GM20431 (cell line): ENCODE data around the gene SLCO3A1.

Source experiments
- in situ Hi-C: fragments of 300-500 bp; cut with MseI, MboI; formaldehyde crosslinking; loops from one replicate; pipeline ENCODE4 v1.15.0; 2020; ENCODE audit warnings: low sequenced_read_pairs; ENCODE audit not compliant: unreplicated experiment

The SLCO3A1 gene

DNA sequence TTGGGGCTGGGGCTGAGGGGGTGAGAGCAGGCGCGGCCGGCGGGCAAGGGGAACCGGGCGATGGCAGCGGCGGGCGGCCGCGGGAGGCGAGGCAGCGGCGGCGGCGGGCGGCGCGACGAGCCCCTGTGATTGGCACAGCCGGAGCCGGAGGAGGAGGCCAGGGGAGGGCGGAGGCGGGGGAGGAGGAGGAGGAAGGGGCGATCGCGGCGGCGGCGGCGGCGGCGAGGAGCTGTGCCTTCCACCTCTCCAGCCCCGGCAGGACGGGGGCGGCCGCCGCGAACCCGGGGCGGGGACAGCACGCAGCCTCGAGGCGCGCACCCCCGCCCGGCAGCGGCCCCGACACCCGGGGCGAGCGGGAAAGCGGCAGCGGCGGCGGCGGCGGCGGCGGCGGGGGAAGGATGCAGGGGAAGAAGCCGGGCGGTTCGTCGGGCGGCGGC lies at the start of gene SLCO3A1:
Gene SLCO3A1 (plus strand): TSS at position 198 of the 437 bp plus-strand sequence.
- in situ Hi-C loops = no loop called here

DNA sequence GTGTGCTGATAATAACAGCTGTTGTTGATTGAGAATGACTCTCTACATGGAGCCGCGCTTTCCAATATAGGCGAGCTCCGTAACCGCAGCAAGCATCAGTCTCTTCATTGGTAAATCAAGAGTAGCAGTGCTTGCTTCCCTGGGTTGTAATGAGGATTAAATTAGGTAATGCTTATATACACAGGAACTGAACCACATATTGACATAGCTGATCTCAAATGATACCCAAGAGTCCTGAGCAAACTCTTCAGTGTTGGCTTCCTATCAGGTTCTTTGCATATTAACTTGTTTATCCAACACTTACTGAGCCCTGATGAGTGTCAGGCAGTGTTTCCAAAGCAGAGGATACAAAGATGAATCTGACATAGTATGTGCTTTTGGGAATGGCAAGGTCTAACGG lies 46.4 kb upstream of the SLCO3A1 start:
- in situ Hi-C loops = no loop called here

DNA sequence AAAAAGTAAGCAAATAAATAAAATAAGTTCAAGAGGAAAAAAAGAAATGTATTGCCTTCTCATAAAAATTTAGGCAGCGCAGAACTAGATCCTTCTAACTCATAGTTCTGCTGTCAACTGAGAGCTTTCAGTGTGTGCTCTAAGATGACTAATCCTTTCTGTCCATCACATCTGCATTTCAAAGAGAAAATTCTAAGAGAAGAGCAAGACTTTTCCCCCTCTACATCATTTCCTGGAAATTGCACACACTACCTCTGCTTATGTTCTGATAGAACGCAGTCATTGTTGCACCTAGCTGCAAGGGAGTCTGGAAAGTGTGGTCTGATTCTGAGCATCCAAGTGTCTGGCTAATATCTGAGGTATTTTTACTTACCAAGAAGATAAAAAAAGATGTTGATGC lies 39.6 kb upstream of the SLCO3A1 start:
- in situ Hi-C loops = no loop called here

DNA sequence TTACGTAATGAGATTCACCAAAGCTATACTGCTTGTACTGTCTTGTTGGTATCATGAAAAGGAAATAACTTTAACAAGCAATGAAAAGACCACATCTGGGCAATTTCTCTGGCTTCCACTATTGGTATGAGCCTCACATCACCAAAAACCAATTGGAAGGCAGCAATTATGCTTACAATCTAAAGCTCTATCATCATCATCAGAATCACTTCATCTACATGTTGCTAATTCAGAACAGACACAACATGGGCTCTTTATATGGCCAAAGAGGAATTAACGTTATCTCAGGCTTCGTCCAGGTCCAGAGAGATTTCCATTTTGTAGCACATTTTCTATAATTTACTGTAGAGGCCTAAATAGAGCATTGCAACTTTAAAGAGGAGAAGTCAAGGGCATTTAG lies 36.6 kb upstream of the SLCO3A1 start:
- in situ Hi-C loops = no loop called here

DNA sequence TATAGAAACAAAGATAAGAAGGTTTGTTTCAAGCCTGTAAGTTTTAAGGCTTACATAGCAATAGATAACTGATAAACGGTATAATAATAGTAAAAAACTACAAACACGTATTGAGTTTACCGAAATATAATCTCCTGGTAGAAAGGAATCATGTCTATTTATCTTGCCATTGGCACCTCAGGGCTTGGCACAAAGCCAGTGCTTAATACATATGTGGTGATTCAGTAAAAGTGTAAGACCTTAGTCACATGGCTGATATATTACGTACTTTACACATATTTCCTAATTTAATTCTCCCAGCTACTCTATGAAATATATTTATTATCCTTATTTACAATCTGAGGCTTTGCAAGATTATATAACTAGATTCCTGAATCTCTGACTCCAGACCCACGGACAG lies 32.0 kb upstream of the SLCO3A1 start:
- in situ Hi-C loops = no loop called here

DNA sequence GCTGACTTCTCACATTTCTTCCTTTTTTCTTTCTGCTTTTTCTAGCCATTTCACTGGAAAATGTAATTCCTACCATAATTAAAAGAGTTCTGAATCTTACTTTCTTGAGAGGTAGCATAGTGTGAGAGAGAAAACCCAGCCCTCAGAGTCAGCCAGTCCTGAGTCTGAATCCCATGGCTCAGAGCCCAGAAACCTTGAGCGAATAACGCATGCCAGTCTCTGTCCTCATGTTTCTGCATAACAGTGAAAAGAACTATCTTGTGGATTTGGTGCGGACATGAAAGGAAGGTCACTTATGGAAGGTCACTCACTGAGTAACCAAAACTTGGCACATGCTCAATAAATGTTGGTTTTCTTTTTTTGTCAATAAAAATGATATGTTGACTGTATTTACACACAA lies 29.3 kb upstream of the SLCO3A1 start:
- in situ Hi-C loops = no loop called here

DNA sequence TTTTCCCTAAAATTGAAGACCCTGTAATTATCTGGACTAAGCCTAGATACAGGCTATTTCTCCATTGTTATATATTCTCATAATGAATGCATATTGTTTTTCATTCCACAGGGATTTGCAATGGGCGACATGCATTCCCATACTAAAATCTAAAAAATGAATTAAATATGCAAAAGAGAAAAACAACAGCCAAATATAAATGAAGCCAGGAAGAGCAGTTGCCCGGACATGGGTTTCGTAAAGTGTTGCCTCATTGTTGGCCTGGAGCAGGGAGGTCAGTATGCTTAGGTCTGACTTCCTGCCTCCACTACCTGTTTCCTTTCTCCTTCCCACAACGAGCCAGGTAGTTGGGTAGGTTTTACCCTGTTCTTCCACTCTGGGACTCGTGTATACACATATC lies 27.1 kb upstream of the SLCO3A1 start:
- in situ Hi-C loops = no loop called here

DNA sequence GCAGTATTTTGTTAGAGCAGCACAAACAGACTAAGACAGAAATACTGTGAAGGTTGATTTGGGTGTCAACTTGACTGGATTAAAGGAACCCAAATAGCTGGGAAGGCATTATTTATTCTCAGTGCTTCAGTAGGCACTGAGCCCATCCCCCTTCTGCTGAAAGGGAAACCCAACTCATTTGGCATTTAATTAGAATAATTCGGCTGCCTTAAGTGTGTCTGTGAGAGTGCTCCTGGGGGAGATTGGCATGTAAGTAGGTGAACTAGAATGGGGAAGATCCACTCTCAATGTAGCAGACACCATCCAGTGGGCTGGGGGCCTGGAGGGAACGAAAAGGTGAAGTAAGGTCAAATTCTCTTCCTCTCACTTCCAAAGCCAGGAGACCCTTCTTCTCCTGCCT lies 20.5 kb upstream of the SLCO3A1 start:
- in situ Hi-C loops = no loop called here

DNA sequence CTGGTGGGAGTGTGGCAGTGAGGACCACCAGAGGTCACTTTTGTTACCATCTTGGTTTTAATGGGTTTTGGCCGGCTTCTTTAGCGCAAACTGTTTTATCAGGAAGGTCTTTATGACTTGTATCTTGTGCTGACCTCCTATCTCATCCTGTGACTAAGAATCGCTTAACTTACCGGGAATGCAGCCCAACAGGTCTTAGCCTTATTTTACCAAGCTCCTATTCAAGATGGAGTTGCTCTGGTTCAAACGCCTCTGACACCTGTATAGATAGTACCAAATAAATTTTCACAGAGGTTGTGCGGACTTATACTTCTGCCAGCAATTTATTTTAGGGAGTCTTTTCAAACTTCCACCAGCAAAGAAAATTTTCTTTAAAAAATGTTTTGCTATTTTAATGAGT lies 13.6 kb upstream of the SLCO3A1 start:
- in situ Hi-C loops = no loop called here

DNA sequence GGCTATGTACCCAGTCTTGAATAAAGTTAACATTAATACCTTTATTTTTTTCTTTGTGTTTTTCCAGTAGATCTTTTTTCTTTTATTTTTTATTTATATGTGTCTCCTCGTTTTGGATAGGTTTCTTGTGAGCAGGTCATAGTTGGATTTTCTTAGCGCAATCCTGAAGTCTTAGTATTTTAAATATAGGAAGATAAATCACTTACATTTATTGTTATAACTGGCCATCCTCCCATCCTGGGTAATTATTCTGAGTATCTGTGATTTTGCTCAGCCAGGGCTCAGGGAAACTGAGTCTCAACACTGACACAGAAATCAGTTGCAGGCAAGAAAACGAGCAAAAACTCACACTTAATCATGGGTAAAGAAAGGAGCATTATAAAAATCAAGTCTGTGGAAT lies 11.6 kb upstream of the SLCO3A1 start:
- in situ Hi-C loops = no loop called here

DNA sequence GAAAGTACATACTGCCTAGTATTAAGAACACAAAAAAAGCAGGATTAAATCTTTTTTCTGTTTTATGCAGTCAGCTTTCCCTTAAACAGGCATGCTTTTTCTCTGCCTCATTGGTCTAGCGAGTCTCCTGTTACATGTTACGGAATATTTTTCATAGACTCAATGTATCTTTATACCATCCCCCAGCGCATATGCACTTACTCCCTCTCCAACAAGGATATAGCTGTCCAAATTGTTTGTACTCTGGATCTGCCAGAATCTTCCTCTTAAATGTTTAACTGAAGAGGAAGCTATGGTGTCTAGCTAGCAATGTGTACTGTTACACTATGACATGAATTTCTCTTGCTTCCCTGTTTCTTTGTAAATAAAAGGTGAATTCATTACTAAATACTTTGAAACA lies 9.2 kb upstream of the SLCO3A1 start:
- in situ Hi-C loops = no loop called here

DNA sequence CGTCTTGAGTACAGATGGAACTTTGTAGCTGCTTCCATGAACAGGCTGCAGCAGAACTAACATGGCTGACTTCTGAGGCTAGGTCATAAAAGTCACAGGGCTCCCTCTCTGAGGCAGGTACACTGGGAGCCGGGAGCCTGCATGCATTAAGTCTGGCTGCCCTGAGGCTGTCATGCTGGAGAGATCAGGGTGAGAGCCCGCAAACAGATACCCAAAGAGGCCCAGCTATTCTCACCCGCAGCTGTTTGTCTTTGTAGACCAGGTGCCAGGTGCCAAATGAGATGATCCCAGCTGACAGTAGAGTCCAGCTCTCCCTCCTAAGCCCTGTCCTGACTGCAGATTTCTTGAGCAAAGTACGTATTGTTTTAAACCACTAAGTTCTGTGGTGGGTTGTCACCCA lies 8.6 kb upstream of the SLCO3A1 start:
- in situ Hi-C loops = no loop called here

DNA sequence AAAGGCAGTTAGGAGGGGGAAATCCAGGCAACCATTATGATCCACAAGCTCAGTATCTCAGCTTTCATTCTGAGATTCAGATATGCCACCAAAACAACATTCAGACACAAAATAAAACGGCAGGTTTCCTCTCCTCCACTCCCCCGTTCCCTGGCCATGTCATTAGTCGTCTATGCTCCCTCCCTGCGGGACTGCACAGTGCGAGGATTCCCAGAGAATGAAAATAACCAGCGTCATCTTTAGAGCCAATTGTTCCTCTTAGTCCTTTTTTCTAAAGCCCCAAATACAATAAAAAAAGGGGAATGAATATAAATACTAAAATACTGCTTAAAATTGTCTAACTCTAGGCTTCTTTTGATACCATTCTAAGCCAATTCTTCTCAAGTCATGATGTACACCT lies 7.8 kb upstream of the SLCO3A1 start:
- in situ Hi-C loops = no loop called here

DNA sequence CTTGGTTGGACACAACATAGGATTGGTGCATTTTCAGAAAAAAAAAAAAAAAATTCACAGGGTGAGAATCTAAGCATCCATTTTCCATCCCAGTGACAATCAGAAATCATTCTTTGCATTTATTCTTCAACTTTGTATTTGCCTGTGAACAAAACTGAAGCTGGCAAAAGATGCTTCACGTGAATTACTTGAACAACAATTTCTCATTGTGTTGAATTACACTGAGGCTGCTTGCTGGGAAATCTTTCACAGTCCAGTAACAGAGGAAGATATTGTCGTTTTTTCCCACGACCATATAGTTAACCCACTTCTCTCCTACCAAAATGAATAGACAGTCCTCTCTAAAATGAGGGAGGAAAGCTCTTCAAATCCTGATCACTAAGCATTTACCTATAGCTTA lies 4.3 kb upstream of the SLCO3A1 start:
- in situ Hi-C loops = no loop called here

DNA sequence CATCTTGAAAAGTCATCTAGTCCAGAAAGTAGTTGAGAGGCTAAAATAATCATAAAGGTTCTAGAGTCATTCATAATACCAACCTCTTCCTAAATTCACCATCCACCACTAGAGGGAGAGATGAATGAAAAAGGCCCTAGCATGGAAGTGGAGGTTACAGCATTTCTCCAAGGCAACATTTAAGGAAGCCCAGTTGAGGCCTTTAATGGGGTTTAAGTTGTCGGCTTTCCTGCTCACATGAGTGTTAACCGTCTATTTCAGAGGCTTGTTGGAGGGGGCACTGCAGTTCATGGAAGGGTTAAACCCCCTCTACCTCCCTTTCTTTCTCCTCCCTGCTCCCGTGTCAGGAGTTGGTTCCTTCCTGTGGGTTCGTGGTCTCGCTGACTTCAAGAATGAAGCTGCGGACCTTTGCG lies 3.8 kb upstream of the SLCO3A1 start:
- in situ Hi-C loops = no loop called here

DNA sequence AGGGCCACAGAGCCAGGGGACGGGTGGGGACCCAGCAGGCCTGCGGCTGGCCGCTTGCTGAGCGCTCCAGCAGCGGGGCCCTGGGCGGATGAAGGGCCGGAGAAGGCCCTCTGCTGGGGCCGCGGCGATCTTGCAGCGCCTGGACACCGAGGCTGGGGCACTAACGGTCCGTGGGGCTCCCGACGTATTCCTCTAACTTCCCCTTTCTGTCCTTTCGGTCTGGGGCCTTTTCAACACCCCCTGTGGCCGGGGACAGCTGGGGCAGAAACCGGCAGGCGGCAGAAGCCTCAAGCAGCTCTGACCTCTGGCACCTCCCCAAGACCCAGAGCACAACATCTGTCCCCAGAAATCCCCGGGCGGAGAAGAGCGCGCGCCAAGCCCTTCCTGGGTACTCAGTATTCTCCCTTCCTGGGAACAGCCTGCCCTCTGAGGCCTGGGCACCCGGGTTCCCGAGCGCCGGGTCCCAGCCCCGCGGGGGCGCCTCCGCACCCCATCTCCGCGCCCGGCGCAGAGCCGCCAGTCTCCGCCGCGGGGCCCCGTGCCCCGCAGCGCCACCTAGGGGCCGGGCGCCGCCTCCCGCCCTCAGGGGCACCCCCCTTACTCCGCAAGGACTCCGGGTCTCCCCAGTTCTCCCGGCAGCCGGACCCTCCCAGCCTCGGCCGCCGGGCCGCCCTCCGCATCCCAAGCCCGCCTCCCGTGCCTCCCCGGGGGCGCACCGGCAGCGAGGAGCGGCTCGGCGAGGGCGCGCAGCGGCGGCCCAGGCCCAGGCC lies 582 bp upstream of the SLCO3A1 start:
- in situ Hi-C loops = no loop called here

DNA sequence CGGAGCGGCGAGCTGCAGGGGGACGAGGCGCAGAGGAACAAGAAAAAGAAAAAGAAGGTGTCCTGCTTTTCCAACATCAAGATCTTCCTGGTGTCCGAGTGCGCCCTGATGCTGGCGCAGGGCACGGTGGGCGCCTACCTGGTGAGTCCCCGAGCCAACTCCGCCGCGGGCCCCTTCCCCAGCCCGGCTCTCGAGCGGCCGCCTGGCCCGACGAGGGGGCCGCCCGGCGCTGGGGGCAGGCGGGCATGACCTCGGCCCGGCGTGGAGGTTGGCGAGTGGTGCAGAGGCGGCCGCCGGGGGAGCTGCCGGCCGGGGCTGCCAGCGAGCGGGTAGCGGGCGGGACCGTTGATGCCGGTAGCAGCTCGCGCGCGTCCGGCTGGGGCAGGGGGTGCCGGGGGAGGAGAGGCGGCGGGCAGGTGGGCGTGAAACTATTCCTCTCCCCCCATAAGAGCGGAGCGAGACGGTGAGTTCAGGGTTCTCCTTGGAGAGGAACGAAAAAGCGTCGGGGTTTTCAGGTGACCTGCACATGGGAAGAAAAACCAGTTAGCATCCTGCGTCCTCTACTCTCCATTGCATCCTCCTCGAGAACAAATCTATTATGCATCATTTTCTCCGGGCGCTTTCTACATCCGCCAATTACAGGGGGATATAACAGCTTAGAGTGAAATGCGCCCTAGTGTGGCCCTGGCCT lies 585 bp downstream of the SLCO3A1 start:
- in situ Hi-C loops = no loop called here

DNA sequence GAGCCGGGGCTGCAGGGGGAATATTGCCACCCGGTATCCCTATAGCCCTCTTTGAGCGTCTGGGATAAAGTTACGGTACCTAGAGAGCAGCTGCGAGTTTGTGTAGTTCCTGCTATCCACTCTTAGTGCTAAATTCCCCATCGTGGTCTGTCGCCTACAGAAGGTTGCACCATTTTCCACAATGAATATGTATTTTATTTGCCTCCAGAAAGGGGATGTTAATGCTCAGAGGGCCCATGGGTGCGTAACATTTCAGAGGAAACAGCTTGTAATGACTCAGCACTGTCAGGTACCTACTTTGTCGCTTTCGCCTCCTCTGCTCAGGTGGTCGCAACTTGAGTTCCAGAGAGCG lies 1.1 kb downstream of the SLCO3A1 start:
- in situ Hi-C loops = no loop called here

DNA sequence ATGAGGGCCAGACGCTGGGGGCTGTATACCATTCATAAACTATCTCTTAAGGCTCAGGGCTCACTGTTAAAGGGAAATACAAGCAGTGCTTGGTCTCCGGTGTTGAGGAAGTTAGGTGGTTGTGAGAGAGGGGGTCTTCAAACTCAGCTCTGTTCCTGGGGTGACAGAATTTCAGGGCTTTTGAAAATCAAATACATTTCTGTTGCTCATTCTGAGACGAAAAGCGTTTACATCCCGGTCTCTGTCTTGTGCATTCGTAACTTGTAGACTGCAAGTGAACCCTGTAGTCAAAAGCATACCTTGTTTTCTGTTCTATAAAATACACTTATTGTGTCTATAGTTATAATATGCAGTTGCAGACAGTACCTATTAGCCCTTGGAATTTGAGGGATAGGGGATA lies 1.7 kb downstream of the SLCO3A1 start:
- in situ Hi-C loops = no loop called here

DNA sequence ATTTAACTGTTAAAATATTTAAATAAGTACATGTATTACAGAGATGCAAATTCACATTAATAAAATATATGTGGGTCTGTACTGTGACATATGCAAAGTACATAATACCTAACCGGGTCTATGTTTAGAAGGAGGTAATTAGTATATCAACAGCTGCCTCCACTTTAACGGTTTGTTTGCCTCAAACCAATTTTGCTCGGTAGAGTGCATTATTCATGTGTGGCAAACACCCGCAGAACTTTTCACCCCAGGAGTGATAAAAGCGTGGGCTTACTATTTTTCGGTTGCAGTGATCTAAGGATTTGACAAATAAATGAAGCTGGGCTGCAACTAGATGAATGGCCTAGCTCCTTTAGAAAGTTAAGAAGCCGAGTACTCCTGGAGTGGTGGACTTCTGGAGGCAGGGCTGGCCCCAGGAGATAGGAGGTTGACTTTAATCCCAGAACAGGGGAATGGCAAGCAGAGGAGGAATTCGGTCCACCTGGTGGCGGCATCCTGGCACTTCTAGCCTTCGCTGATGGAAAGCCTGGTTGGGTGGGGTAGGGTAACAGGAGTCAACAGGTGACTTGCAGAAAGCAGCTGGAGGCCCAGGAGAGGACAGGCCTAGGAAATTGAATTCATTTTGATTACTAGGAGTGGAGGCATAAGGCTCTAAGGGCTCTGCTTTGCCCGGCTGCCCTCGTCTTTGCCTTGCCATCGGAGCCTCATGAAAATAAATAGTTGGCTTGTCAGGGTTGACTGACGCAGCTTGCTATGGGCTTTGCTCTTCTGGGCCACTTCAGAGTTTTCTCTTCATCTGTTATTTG lies 2.4 kb downstream of the SLCO3A1 start:
- in situ Hi-C loops = no loop called here

DNA sequence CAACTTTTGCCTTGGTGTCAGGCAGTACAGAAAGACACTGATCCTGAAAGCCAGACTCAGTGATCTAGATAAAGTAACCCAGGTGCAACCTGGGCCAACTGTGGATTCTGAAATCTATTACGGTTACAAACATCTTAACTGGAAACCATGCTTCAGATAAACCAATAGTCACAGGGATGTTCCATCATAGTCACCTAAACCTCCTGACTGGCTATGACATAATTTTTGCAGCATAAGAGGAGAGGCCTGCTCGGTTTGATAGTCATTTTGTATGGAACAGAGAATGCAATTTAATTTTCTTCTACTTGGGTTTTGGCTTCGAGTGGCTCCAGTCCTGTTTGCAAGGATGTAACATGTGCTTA lies 3.7 kb downstream of the SLCO3A1 start:
- in situ Hi-C loops = no loop called here
